Osteoblast (primary cell): ENCODE data around the gene NDUFA13. TPM values are rescaled to one million over a fixed set of nuclear protein-coding genes. Genes with fewer than 3 reads are reported as not detected.
A peak's percentile ranks its signal among the peaks of the same experiment; 100 is the strongest.

Source experiments
- DNase-seq: peaks from one replicate; pipeline ENCODE4 v3.0.0; 2011; ENCODE audit warnings: low spot score, mixed read lengths; ENCODE audit not compliant: insufficient read length; ENCODE audit errors: missing footprints
- H2AFZ ChIP-seq: 2 replicates; pipeline ENCODE4 v1.6.0; 2011; ENCODE audit warnings: mild to moderate bottlenecking, low read length
- H3K27ac ChIP-seq: 2 replicates; pipeline ENCODE4 v1.5.1; 2011; ENCODE audit warnings: mild to moderate bottlenecking, low read depth, low read length, moderate library complexity
- H3K27me3 ChIP-seq: 2 replicates; pipeline ENCODE4 v1.6.0; 2012; ENCODE audit warnings: mild to moderate bottlenecking, control low read depth, inconsistent platforms, low read length, moderate library complexity; ENCODE audit not compliant: insufficient read depth
- H3K36me3 ChIP-seq: 2 replicates; pipeline ENCODE4 v1.5.1; 2011; ENCODE audit warnings: mild to moderate bottlenecking, low read length, control low read depth, moderate library complexity; ENCODE audit not compliant: insufficient read depth
- H3K4me1 ChIP-seq: 2 replicates; pipeline ENCODE4 v1.5.1; 2011; ENCODE audit warnings: mild to moderate bottlenecking, low read length, control low read depth, moderate library complexity; ENCODE audit not compliant: insufficient read depth
- H3K4me2 ChIP-seq: 2 replicates; pipeline ENCODE4 v1.6.0; 2011; ENCODE audit warnings: mild to moderate bottlenecking, low read length; ENCODE audit not compliant: insufficient read depth
- H3K4me3 ChIP-seq: fragments of 200-600 bp; sonication (generic); 3 replicates; pipeline ENCODE4 v1.5.1; 2012; ENCODE audit warnings: mild to moderate bottlenecking, low read length, inconsistent platforms; ENCODE audit not compliant: insufficient read depth
- H3K79me2 ChIP-seq: 2 replicates; pipeline ENCODE4 v1.6.0; 2012; ENCODE audit warnings: mild to moderate bottlenecking, low read length, control low read depth, inconsistent platforms; ENCODE audit not compliant: insufficient read depth
- H3K9me3 ChIP-seq: 2 replicates; pipeline ENCODE4 v1.5.1; 2011; ENCODE audit warnings: low read depth, low read length, control low read depth
- H4K20me1 ChIP-seq: 2 replicates; pipeline ENCODE4 v1.6.0; 2012; ENCODE audit warnings: mild to moderate bottlenecking, low read length, control low read depth; ENCODE audit not compliant: insufficient read depth
- CTCF ChIP-seq: IDR thresholded peaks from 2 replicates; pipeline ENCODE4 v1.5.1; 2011; ENCODE audit warnings: mild to moderate bottlenecking, low read depth, low read length, moderate library complexity; ENCODE audit errors: extremely low read depth
- total RNA-seq: library from RNA; depleted of rRNA; stranded (reverse); fragments of >200 nt; gene quantifications from 2 replicates; pipeline ENCODE4 v1.2.3, GENCODE V29; 2012

Gene NDUFA13
- total RNA-seq, 1 donor, result 160 TPM

DNA sequence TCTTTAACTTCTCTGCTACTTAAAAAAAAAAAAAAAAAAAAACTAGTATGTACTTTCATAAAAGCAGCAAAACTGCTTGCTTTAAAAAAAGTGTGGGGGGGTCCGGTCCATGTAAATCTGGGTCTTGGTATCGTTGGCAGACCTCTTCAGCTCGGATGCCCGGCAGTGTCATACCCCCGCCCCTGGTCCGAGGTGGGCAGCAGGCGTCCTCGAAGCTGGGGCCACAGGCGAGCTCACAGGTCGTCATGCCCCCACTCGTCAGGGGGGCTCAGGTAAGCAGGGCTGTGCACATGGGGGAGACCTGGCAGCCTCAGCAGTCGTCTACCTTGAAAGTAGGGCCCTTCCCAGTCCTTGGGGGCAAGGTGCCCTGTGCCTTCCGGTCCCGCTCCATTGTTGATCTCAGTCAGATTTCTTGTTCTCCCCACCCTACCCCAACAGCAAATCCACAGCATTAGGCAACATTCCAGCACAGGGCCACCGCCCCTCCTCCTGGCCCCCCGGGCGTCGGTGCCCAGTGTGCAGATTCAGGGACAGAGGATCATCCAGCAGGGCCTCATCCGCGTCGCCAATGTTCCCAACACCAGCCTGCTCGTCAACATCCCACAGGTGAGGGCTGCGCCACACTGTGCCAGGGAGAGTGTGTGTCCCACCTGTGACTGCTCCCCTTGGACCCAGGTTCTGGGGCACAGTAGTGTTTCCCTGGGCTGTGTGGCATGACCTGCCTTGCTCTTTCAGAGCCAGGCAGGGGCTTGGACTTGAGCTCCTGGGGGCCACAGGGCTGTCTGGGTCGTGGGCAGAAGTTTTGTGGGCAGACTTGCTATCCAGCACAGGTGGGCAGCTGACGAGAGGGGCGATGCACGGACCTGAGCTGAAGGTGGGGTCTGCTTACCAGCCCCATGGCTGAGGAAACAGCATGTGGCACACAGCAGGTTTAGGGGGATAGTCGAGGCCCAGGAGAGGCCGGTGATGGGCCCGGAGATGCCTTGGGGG is 20.1 kb upstream of the NDUFA13 start:
- H3K79me2 ChIP-seq, result peaks cover 66% of the 10 kb centered on the region
- no peaks in the 10 kb centered on the region for H3K9me3 ChIP-seq
- H2AFZ ChIP-seq, result no peak overlapping the region
- no peak overlapping the region for H3K4me3 ChIP-seq
- no peak for TF ChIP-seq CTCF
- peaks cover 19% of the 10 kb centered on the region for H4K20me1 ChIP-seq
- peaks cover 4% of the 10 kb centered on the region for H3K4me1 ChIP-seq
- no peaks in the 10 kb centered on the region for H3K27me3 ChIP-seq
- no peak overlapping the region for H3K4me2 ChIP-seq
- peaks cover 50% of the 10 kb centered on the region for H3K36me3 ChIP-seq
- peak; percentile 80 for DNase-seq
- H3K27ac ChIP-seq, result no peak overlapping the region

DNA sequence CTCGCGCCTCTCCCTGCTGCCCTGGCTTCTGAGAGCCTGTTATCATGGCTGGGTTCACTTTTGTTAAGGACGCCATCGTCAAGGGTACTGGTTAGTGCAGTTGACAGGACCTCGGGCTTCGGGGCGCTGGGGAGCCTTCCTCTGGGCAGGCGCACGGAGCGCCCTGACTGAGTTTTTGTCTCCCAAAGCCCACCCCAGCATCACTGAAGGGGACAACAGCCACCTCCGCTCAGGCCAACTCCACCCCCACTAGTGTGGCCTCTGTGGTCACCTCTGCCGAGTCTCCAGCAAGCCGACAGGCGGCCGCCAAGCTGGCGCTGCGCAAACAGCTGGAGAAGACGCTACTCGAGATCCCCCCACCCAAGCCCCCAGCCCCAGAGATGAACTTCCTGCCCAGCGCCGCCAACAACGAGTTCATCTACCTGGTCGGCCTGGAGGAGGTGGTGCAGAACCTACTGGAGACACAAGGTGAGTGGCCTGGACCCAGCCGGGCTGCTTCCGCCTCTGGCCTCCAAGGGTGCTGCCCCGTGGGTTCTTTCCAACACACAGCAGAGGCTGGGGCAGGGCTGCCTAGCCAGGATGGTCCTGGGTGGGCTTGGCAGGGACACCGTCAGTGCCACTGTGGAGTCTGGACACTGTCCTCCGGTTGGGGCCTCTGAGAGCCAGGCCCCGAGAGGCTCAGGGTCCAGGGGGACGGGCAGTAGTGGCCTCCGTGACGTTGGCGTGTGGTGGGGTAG is 17.6 kb upstream of the NDUFA13 start:
- DNase-seq, result peak; percentile 70
- H3K4me2 ChIP-seq, result no peak overlapping the region
- peaks cover 65% of the 10 kb centered on the region for H3K36me3 ChIP-seq
- H3K79me2 ChIP-seq, result peaks cover 44% of the 10 kb centered on the region
- H3K27ac ChIP-seq, result no peak overlapping the region
- no peak overlapping the region for H2AFZ ChIP-seq
- TF ChIP-seq CTCF, result no peak
- no peaks in the 10 kb centered on the region for H3K27me3 ChIP-seq
- H3K9me3 ChIP-seq, result no peaks in the 10 kb centered on the region
- H4K20me1 ChIP-seq, result peaks cover 11% of the 10 kb centered on the region
- no peak overlapping the region for H3K4me3 ChIP-seq
- peaks cover 4% of the 10 kb centered on the region for H3K4me1 ChIP-seq

GRCh38 chr19:19499272-19499995 is 16.6 kb upstream of the NDUFA13 start:
- Histone ChIP-seq H3K79me2 (peaks cover 36% of the 10 kb centered on the region), H3K9me3 (no peaks in the 10 kb centered on the region), H2AFZ (no peak overlapping the region), H3K4me2 (no peak overlapping the region), H3K27me3 (no peaks in the 10 kb centered on the region), H3K36me3 (peaks cover 67% of the 10 kb centered on the region), H3K27ac (no peak overlapping the region), H3K4me3 (no peak overlapping the region), H4K20me1 (peaks cover 7% of the 10 kb centered on the region), H3K4me1 (no peaks in the 10 kb centered on the region)
- DNase-seq, result peak; percentile 65
- no peak for TF ChIP-seq CTCF
